ENCODE measurements around the gene TSSC4.

DNA sequence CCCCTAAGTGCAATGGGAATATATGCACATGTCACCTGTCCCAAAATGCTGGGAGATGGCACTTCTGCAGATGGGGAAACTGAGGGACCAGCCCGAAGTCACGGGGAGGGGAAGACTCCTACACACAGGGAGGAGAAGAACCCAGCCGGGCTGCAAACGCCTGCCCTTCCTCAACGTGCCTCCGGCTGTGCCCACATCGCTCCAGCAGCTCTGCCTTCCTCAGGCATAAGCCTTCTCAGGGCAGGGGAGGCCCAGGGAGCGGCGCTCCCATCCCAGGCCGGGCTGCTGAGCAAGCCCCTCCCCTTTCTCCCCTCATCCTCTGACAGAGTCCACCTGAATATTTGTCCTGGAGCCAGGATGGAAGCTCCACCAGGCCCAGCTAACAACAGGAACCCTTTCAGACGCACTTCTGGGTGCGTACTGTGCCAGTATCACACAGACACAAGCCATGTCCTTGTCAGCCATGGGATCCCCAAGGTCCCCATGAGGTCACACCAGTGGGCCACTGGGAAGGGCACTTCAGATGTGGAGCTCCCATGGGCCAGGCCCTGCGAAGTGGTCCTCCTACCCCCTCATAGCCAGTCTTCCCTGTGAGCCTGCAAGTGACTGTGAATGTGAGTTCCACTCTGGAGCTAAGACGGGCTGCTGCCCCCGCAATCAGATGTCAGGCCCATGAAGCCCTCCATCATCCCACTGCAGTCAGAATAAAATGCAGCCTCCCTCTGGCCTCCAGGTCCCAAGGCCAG lies 25.9 kb upstream of the TSSC4 start:
- TF ChIP-seq CTCF (IDR thresholded peaks at IDR 0.05; ENCODE audit: low read length), result no peak
- no peak for TF ChIP-seq EZH2 (IDR thresholded peaks at IDR 0.05; ENCODE audit: borderline replicate concordance, low read length)
